GM18951 (cell line): Measurements from ENCODE around the gene RAB5B.
"Not testable (repeated sequence)": the region's sequence is repeated elsewhere in the genome, so short reads cannot be mapped to it uniquely, and the experiment has no call there.

Experiments used
- POLR2A ChIP-seq: IDR thresholded peaks from 4 replicates; pipeline ENCODE4 v1.6.1; 2011; ENCODE audit warnings: mild to moderate bottlenecking; ENCODE audit not compliant: insufficient read length, insufficient read depth; ENCODE audit errors: extremely low read depth
- in situ Hi-C: fragments of 300-500 bp; cut with MboI; formaldehyde crosslinking; loops from one replicate; pipeline ENCODE4 v1.12.0; 2022; ENCODE audit warnings: low sequenced_read_pairs, mixed read lengths, inconsistent platforms; ENCODE audit not compliant: unreplicated experiment

RAB5B gene

GRCh38 chr12:55983232-55983842 lies 9.5 kb downstream of the RAB5B start:
- in situ Hi-C loops, result no loop called here
- no peak for TF ChIP-seq POLR2A

- in situ Hi-C loops, result no loop called here
- no peak for TF ChIP-seq POLR2A
Measured at GRCh38 chr12:55984861-55985260, 11.0 kb downstream of the RAB5B start.

- in situ Hi-C loops, result no loop called here
- no peak for TF ChIP-seq POLR2A
Measured at GRCh38 chr12:55985341-55985740, 11.5 kb downstream of the RAB5B start.

- in situ Hi-C loops, result not testable (repeated sequence)
Measured at GRCh38 chr12:55985976-55986375, 12.1 kb downstream of the RAB5B start.

- in situ Hi-C loops, result loop anchor here (10.0 kb wide), 1 partner anchor 114 kb away; the partner anchor contains the start of gene PA2G4
Measured at GRCh38 chr12:55991110-55991509, 17.2 kb downstream of the RAB5B start.

GRCh38 chr12:55993230-55993853 lies 19.5 kb downstream of the RAB5B start:
- TF ChIP-seq POLR2A, result no peak
- in situ Hi-C loops, result loop anchor here (10.0 kb wide), 1 partner anchor 111 kb away; the partner anchor contains the start of gene PA2G4

More at GRCh38 chr12:55991110-55991509, 17.2 kb downstream of the RAB5B start:
- TF ChIP-seq POLR2A, result no peak

- TF ChIP-seq POLR2A, result no peak
- in situ Hi-C loops, result loop anchor here (10.0 kb wide), 1 partner anchor 109 kb away; the partner anchor contains the start of gene PA2G4
Measured at GRCh38 chr12:55995366-55995765, 21.5 kb downstream of the RAB5B start.

GRCh38 chr12:55996201-55996714 lies 22.4 kb downstream of the RAB5B start:
- in situ Hi-C loops, result loop anchor here (10.0 kb wide), 1 partner anchor 109 kb away; the partner anchor contains the start of gene PA2G4
- no peak for TF ChIP-seq POLR2A

- in situ Hi-C loops, result loop anchor here (10.0 kb wide), 1 partner anchor 108 kb away; the partner anchor contains the start of gene PA2G4
- TF ChIP-seq POLR2A, result peak; percentile 76
Measured at GRCh38 chr12:55996715-55997534, 23.0 kb downstream of the RAB5B start, which contains the start of gene SUOX. SUOX (plus strand) TSS chr12:55997276; CDS start chr12:56002222, 4,946 bp downstream.

- in situ Hi-C loops, result loop anchor here (10.0 kb wide), 1 partner anchor 107 kb away; the partner anchor contains the start of gene PA2G4
- TF ChIP-seq POLR2A, result no peak
Measured at GRCh38 chr12:55997535-55997859, 23.6 kb downstream of the RAB5B start.

- in situ Hi-C loops, result loop anchor here (10.0 kb wide), 1 partner anchor 105 kb away; the partner anchor contains the start of gene PA2G4
Measured at GRCh38 chr12:55999522-55999921, 25.6 kb downstream of the RAB5B start.

- in situ Hi-C loops, result loop anchor here (10.0 kb wide), 1 partner anchor 105 kb away; the partner anchor contains the start of gene PA2G4
Measured at GRCh38 chr12:55999999-56000540, 26.2 kb downstream of the RAB5B start.
